Measurements from ENCODE around the gene TMEM255B. TPM values are rescaled to one million over a fixed set of nuclear protein-coding genes. Genes with fewer than 3 reads are reported as not detected.
A peak's percentile ranks its signal among the peaks of the same experiment; 100 is the strongest.
"Not testable (repeated sequence)": the region's sequence is repeated elsewhere in the genome, so short reads cannot be mapped to it uniquely, and the experiment has no call there.

The TMEM255B gene
- total RNA-seq, 1 donor from 2014 or later = 10.7 TPM

GRCh38 chr13:113746671-113747070, 12.4 kb upstream of the TMEM255B start:
- no peak for DNase-seq (ENCODE audit: low spot score)
- intact Hi-C loops (cut with DNase I) = no loop called here

- intact Hi-C loops (cut with DNase I) = no loop called here
- no peak for DNase-seq (ENCODE audit: low spot score)
These were observed 11.7 kb upstream of the TMEM255B start for GRCh38 chr13:113747291-113747833.

DNA sequence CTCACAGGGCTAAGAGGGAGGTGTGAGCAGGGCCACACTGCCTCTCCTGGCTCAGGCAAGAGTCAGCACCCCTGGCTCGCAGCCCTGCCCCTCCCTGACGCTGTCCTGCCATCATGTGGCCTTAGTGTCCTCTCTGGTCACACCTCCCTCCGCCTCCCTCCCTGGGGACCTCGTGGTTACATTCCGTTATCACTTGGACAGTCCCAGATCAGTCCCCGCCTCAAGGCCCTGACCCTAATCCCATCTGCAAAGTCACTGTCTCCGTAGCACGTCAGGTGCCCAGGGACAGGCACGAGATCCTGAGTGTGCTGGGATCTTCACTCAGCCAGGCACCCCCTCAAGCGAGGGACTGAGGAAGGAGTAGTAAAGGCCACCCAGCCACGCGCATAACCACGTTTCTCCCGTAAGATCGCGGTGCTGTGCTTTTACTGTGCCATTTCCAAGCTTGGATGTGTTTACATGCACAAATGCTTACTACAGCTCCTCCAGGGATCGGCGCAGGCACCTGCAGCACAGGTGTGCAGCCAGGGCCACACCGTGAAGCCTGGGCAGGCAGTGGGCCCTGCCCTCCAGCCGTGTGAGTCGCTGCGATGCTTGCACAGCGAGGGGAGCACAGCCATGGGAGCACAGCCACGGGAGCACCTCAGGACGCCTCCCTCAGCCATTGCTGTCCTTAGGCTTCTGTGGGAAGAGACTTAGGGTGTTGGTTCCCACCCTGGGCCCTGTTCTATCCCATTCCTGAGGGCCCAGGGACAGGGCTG, 10.7 kb upstream of the TMEM255B start:
- no peak for DNase-seq (ENCODE audit: low spot score)
- intact Hi-C loops (cut with DNase I) = no loop called here

DNA sequence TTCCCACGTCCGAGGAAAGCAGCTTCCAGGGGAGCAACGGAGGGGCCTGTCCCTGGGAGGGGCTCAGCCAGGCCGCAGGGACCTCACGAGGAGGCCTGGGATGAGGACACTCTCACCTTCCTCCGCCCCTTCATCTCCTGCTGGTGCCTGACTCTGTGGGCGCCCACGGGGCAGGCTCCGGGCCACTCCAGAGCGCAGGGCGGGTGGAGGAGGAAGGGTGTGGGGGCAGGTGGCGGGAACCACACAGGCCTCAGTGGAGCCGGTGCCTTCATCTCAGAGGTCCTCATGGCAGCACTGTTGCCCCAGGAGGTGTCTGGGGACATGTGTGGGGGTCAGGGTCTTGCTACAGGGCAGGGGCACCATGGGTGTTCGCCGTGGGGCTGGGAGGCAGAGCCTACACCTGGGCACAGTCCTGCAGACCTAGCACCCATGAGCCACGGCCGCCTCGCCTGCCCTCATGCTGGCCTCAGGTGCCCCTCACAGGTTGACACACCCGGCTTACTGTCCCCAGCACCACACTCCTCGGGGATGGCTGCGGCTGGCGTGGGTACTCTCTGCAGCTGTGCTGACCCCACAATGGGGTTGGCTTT, 10.1 kb upstream of the TMEM255B start:
- intact Hi-C loops (cut with DNase I) = no loop called here

GRCh38 chr13:113749507-113749906, 9.5 kb upstream of the TMEM255B start:
- DNase-seq (ENCODE audit: low spot score) = no peak
- intact Hi-C loops (cut with DNase I) = no loop called here

More for the DNA sequence above, 10.1 kb upstream of the TMEM255B start:
- DNase-seq (ENCODE audit: low spot score) = no peak

DNA sequence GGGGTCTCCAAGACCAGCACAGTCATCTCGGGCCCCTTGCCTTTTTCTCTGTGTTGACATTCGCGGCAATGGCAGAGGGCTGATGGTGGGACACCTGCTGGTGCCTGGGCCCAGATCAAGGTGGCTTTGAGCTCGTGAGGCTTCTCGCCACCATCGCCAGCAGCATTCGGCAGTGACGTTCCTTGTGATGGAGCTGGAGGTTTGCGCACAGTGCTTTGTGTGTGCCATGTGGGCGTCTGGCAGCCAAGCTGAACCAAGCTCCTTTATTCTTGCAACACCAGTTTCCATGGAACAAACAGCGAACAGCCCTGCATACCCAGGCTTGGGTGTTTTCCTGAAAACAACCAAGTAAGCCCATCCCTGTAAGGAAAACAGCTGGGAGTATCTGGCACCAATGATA, 9.1 kb upstream of the TMEM255B start:
- intact Hi-C loops (cut with DNase I) = no loop called here

GRCh38 chr13:113750554-113751399, 8.2 kb upstream of the TMEM255B start:
- DNase-seq (ENCODE audit: low spot score) = no peak
- intact Hi-C loops (cut with DNase I) = no loop called here

More for the DNA sequence above, 9.1 kb upstream of the TMEM255B start:
- no peak for DNase-seq (ENCODE audit: low spot score)

- intact Hi-C loops (cut with DNase I) = no loop called here
These were observed 7.5 kb upstream of the TMEM255B start for GRCh38 chr13:113751491-113751890.

GRCh38 chr13:113752211-113752986, 6.6 kb upstream of the TMEM255B start:
- intact Hi-C loops (cut with DNase I); DNase-seq (ENCODE audit: low spot score): not testable (repeated sequence)

More at GRCh38 chr13:113751491-113751890, 7.5 kb upstream of the TMEM255B start:
- no peak for DNase-seq (ENCODE audit: low spot score)

DNA sequence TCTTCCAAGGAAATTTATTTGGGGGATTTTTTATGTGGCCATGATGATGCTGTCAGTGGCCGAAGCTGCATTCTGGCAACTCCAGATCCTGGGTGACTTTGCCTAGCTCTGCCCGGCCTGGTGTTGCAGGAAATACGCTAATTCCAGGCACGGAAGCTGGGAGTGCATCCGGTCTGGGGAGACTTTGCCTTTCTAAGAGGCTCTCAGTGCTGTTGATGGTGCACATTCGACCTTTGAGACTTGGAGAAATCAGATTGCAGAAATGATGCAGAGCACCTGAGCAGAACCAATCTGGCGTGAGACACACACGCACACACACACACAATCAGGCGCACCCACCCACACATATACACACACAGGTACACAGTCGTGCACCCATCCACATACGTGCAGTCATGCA, 5.9 kb upstream of the TMEM255B start:
- DNase-seq (ENCODE audit: low spot score) = no peak
- intact Hi-C loops (cut with DNase I) = no loop called here

GRCh38 chr13:113754242-113754641, 4.8 kb upstream of the TMEM255B start:
- no peak for DNase-seq (ENCODE audit: low spot score)
- intact Hi-C loops (cut with DNase I) = no loop called here

- DNase-seq (ENCODE audit: low spot score) = no peak
- intact Hi-C loops (cut with DNase I) = no loop called here
These were observed 4.3 kb upstream of the TMEM255B start for GRCh38 chr13:113754691-113755090.

DNA sequence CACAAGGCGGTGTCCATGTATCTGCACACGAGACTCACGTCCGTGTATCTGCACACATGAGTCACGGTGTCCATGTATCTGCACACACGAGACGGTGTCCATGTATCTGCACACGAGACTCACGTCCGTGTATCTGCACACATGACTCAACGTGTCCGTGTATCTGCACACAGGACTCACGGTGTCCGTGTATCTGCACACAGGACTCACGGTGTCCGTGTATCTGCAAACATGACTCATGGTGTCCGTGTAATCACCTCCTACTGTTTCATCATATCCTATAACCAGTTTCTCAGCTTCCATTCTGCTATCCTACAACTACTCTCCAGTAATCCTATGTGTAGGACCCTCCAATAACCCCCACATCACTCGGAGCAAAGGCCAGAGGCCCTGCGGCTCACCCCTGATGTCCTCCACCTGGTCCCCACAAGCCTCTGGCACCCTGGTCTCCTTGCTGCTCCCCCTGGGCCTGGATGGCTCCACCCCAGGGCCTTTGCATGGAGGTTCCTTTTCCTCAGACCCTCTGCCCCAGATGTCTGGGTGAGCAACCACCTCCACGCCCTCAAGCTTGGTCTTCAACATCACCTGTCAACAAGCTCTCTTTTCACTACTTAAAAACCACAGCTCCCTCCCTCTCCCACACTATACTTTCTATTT, 2.5 kb upstream of the TMEM255B start:
- intact Hi-C loops (cut with DNase I) = no loop called here
- DNase-seq (ENCODE audit: low spot score) = peak; percentile 50

DNA sequence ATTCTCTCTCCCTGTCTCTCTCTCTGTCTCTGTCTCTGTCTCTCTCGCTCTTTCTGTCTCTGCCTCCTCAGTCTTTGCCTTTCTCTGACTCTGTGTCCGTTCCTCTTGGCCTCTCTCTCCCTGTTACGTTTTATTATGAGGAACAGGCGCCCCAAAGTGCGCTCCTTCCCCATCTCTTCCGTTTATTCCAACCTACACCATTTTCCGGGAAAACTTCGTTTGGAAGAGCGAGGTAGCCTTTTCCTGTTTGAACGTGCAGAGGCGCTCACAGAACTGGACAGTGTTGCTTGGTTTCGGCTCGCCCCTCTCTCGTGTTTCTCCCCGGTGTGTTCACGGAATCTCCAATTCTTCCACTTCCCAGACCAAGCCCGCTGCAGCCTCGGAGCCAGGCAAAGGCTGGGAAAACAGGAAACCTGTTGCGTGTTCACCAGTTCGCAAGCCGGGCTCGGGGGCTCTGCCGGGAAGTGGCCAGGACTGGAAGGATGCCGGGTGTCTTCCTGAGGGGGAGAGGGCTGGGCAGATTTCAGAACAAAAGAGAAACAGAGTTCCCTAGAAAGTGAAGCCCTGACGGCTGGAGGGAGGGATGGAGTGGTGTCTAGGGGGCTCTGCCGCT, 605 bp downstream of the TMEM255B start:
- peak; percentile 76 for DNase-seq (ENCODE audit: low spot score)
- intact Hi-C loops (cut with DNase I) = no loop called here

DNA sequence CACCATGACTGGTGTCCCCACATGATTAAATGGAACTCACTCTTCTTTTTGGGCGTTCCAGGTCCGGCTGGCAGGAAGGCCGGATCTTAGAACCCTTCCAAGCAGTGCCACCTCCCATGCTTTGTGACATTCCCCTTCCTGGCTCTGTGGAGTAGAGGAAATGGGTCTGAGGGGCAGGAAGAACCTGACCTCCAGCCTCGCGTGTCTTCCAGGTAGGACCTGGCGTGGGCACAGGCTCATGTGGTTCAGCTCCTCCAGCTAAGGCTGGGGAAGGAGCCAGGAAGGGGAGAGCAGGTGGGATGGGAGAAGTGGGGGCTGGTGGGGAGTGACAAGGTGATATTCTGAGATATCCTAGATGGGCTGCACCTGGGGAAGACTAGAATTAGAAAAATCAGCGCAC, 2.1 kb downstream of the TMEM255B start:
- intact Hi-C loops (cut with DNase I) = no loop called here
- peak; percentile 56 for DNase-seq (ENCODE audit: low spot score)

DNA sequence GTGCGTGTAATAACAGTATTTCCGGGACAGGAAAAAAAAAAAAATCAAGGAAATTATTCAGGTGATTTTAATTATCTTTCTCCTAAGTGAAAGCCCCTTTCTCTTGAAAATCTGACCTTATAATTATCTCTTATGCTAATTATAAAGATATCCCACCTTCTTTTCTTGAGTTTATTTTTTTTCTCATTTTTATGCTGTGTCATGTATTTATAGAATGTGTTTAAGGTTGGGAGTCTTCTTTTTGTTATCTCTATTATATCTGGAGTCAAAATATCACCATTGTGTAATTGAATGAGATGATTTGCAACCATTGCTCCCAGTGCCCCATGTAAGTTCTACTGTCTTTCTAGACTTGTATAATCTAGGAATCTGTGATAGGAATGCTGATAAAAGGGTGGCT, 3.0 kb downstream of the TMEM255B start:
- no peak for DNase-seq (ENCODE audit: low spot score)
- intact Hi-C loops (cut with DNase I) = no loop called here

DNA sequence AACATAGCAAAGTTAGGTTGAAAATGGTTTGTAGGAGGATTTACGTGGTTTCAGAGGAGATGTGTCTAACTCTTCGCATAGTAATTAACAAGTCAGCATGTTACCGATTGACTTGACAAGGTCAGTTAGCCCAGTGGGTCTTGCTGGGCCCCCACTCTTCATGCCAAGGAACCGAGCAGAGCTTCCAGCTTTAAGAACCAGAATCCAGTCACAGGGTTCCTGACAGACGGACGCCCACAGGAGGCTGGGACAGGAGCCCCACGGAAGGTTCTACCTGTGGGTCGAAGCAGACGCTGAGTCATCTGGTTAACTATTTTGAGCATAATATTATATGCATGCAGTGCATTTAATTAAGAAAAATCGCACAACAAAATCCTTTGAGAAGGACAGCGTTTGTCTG, 3.5 kb downstream of the TMEM255B start:
- DNase-seq (ENCODE audit: low spot score) = peak; percentile 3
- intact Hi-C loops (cut with DNase I) = no loop called here

DNA sequence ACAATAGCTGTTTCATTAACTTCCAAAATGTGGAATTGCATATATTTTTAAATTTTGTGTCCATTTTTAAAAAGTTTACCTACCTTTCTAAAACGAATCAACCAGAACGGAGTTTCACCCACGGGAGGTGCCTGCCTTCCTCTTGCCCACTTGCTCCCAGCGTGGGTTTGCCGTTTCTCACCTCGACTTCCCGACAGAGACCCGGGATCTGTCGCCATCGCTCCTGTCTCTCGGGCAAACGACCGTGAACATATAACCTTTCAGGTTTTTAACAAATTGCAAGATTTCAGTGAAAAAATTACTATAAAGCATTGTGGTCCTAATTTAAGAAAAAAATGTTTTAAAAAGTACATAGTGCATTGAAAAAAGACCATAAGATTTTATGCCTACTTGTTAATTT, 4.2 kb downstream of the TMEM255B start:
- DNase-seq (ENCODE audit: low spot score) = peak; percentile 43
- intact Hi-C loops (cut with DNase I) = no loop called here

Data from cardiac septum (tissue), 1 donor.